Cardiac muscle cell (in vitro differentiated cells and primary cell): ENCODE measurements around the gene C1orf210. TPM values are rescaled to one million over a fixed set of nuclear protein-coding genes. Genes with fewer than 3 reads are reported as not detected.

Source experiments
- DNase-seq, 2 donors: peaks; one replicate each; pipeline versions ENCODE4 v3.0.0 to v3.0.0-alpha.2; 2010 to 2017; ENCODE audit warnings: low read depth in 1 of 2, low spot score in 1 of 2
- H3K27ac ChIP-seq: fragments of 200-600 bp; sonication (generic); 2 replicates; pipeline ENCODE4 v1.5.1; 2016
- H3K27me3 ChIP-seq: fragments of 200-600 bp; sonication (generic); 2 replicates; pipeline ENCODE4 v1.6.0; 2016; ENCODE audit warnings: control low read depth
- H3K36me3 ChIP-seq: fragments of 200-600 bp; sonication (generic); 2 replicates; pipeline ENCODE4 v1.5.1; 2016; ENCODE audit warnings: control low read depth
- H3K4me1 ChIP-seq: fragments of 200-600 bp; sonication (generic); 2 replicates; pipeline ENCODE4 v1.8.1; 2017; ENCODE audit warnings: low read depth, mild to moderate bottlenecking, mixed run types
- H3K4me3 ChIP-seq: fragments of 200-600 bp; sonication (generic); 2 replicates; pipeline ENCODE4 v1.5.1; 2016; ENCODE audit warnings: mild to moderate bottlenecking
- H3K9me3 ChIP-seq: fragments of 200-600 bp; sonication (generic); 2 replicates; pipeline ENCODE4 v1.5.1; 2017; ENCODE audit warnings: low read depth, mild to moderate bottlenecking, control low read depth
- CTCF ChIP-seq: IDR thresholded peaks from 2 replicates; pipeline ENCODE4 v1.5.1; 2012; ENCODE audit warnings: low read depth, mild to moderate bottlenecking, low read length
- polyA plus RNA-seq: library from polyadenylated mRNA; unstranded; fragments of >200 nt; fragmentation: Nextera tagmentation; extraction: Ambion mirVana; gene quantifications from 2 replicates; pipeline ENCODE4 v1.2.1, GENCODE V29; 2016
- total RNA-seq: library from RNA; depleted of rRNA; stranded (reverse); fragments of >200 nt; gene quantifications from 2 replicates; pipeline ENCODE4 v1.2.3, GENCODE V29; 2016

C1orf210 gene
- total and polyA plus RNA-seq, 2 experiments from 2014 or later = 0.12 TPM; not detected in 1

- no peak overlapping the region for H3K4me3 ChIP-seq
- no peaks in the 10 kb centered on the region for H3K36me3 ChIP-seq
- no peak for TF ChIP-seq CTCF
- peaks cover 10% of the 10 kb centered on the region for H3K4me1 ChIP-seq
- no peaks in the 10 kb centered on the region for H3K9me3 ChIP-seq
- no peak for DNase-seq
- H3K27me3 ChIP-seq = no peaks in the 10 kb centered on the region
- H3K27ac ChIP-seq = no peak overlapping the region
These were observed 19.9 kb downstream of the C1orf210 start for GRCh38 chr1:43265431-43265830.

DNA sequence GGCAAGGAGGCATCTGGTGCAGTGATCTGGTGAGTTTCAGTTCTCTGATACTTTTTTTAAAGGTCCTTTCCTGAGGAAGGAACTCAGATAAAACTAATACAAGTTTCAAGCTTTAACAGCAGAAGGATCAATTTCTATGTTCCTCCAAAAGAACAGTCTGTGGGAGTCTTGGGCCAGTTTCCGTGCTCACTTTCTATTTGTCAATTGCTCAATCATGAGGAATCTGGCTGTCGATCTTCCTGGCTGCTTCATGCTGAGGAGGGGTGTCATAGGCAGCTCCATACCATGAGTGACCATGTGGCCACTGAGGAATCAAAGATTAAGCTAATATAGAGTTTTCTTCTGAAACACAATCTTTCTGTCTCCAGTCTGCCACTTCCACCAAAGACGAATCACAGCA is 27.0 kb downstream of the C1orf210 start:
- no peaks in the 10 kb centered on the region for H3K4me1 ChIP-seq
- no peak for DNase-seq
- no peaks in the 10 kb centered on the region for H3K36me3 ChIP-seq
- no peaks in the 10 kb centered on the region for H3K27me3 ChIP-seq
- no peaks in the 10 kb centered on the region for H3K9me3 ChIP-seq
- H3K27ac ChIP-seq = no peak overlapping the region
- no peak overlapping the region for H3K4me3 ChIP-seq
- TF ChIP-seq CTCF = no peak

GRCh38 chr1:43256675-43257570 is 28.5 kb downstream of the C1orf210 start:
- no peak for TF ChIP-seq CTCF
- no peaks in the 10 kb centered on the region for H3K36me3 ChIP-seq
- H3K4me1 ChIP-seq = no peaks in the 10 kb centered on the region
- no peak for DNase-seq
- H3K27me3 ChIP-seq = no peaks in the 10 kb centered on the region
- H3K27ac ChIP-seq = no peak overlapping the region
- no peak overlapping the region for H3K4me3 ChIP-seq
- no peaks in the 10 kb centered on the region for H3K9me3 ChIP-seq

- TF ChIP-seq CTCF = no peak
- no peaks in the 10 kb centered on the region for H3K36me3 ChIP-seq
- H3K4me1 ChIP-seq = no peaks in the 10 kb centered on the region
- H3K4me3 ChIP-seq = no peak overlapping the region
- H3K27me3 ChIP-seq = no peaks in the 10 kb centered on the region
- no peak for DNase-seq
- H3K9me3 ChIP-seq = no peaks in the 10 kb centered on the region
- no peak overlapping the region for H3K27ac ChIP-seq
These were observed 29.8 kb downstream of the C1orf210 start for GRCh38 chr1:43255438-43256210.

- H3K9me3 ChIP-seq = no peaks in the 10 kb centered on the region
- H3K27me3 ChIP-seq = no peaks in the 10 kb centered on the region
- H3K4me3 ChIP-seq = no peak overlapping the region
- H3K4me1 ChIP-seq = no peaks in the 10 kb centered on the region
- TF ChIP-seq CTCF = no peak
- H3K27ac ChIP-seq = no peak overlapping the region
- no peaks in the 10 kb centered on the region for H3K36me3 ChIP-seq
- DNase-seq = no peak
These were observed 31.5 kb downstream of the C1orf210 start for GRCh38 chr1:43253876-43254275.
